Subcutaneous adipose tissue (tissue), 4 donors: Measurements from ENCODE around the gene IGSF8. TPM values are rescaled to one million over a fixed set of nuclear protein-coding genes. Genes with fewer than 3 reads are reported as not detected.

Source experiments
- CTCF ChIP-seq: fragments of 450-650 bp; IDR thresholded peaks from one replicate; pipeline ENCODE4 v1.5.1; 2016; ENCODE audit warnings: low read depth, mild to moderate bottlenecking, control low read depth, antibody characterized with exemption, moderate library complexity
- total RNA-seq, 4 donors: library from RNA; depleted of rRNA; stranded (reverse); fragments of >200 nt; gene quantifications; one replicate each; pipeline ENCODE4 v1.1.0, GENCODE V29; 2016

The IGSF8 gene
- total RNA-seq, 4 donors from 2014 or later, result 6.4 to 28.8 (median 18.7) TPM

DNA sequence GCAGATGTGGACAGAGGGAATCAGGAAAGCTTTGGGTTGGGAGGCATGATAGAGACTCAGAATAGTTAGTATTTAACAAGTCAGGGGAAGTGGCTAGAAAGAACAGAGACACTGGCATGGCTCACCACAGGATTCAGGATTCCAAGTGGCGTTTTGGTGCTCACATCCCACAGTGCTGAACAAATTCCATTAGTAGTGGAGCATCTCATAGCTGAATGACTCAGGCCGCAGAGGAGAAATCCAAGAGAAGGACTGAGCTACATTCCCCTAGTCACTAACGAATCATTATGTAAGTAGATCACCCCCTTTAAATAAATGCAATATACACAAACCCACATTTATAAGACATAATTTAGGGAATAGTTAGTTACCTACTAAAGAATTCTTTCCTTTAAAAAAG is 22.1 kb downstream of the IGSF8 start:
- no peak for TF ChIP-seq CTCF

- no peak for TF ChIP-seq CTCF
Measured at GRCh38 chr1:160075836-160076235, 22.6 kb downstream of the IGSF8 start.

- TF ChIP-seq CTCF, result no peak
Measured at GRCh38 chr1:160074865-160075264, 23.6 kb downstream of the IGSF8 start.

GRCh38 chr1:160071289-160071688 is 27.1 kb downstream of the IGSF8 start:
- no peak for TF ChIP-seq CTCF

DNA sequence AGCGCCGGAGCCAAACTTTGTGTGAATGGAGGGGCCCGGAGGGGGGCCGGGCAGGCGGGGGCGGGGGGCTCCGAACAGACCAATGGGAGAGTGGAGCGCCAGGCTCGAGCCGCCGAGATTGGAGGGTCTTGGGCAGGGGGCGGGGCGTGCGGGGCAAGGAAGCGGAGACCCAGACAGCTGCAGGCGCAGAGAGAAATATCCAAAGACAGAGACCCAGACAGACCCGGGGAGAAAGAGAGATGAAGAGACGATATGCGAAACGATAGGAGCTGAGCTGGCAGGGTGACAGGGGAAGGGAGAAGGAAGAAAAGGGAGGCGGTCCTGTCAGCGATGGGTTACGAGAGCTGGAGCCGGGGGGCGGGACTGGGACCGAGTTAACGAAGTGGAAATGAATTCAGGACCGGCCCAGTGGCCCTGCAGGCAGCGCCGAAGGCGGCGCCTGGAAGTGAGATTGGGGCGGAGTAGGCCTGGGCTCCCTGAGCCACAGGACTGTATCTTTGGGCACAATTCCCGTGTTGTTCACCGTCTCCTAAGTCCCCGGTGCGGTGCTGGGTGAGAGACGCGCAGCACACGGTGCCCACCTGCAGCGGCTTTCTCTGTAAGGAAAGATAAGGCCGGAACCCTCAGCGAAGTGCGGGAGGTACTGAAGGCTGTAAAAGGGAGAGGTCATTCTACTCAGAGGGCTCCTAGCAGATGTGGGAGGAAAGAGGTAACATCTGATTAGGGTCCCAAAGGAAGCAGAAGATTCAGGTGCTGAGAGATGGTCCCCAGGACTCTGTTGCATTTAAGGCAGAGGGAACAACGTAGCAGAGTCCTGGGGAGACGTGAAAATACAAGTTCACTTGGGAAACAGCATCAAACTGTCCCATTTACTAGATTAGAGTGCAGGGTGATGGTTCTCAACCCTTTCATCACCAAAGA is 27.9 kb downstream of the IGSF8 start:
- TF ChIP-seq CTCF, result no peak

- TF ChIP-seq CTCF, result no peak
Measured at GRCh38 chr1:160069460-160070231, 28.8 kb downstream of the IGSF8 start, which contains the start of gene KCNJ10. KCNJ10 (minus strand) TSS chr1:160070160; CDS start chr1:160042532, 27,628 bp downstream.

GRCh38 chr1:160068225-160068624 is 30.2 kb downstream of the IGSF8 start:
- TF ChIP-seq CTCF, result no peak
